Right cardiac atrium (tissue), 5 donors: ENCODE measurements around the gene ADH6. TPM values are rescaled to one million over a fixed set of nuclear protein-coding genes. Genes with fewer than 3 reads are reported as not detected.
"Not testable (repeated sequence)": the region's sequence is repeated elsewhere in the genome, so short reads cannot be mapped to it uniquely, and the experiment has no call there.

Experiments used
- ATAC-seq, 2 donors: fragments of 200-7000 bp; cut with Tn5 transposase; one replicate each; pipeline versions ENCODE4 v1.8.0 to v1.9.1; 2020; ENCODE audit warnings: moderate library complexity in 2 of 2, mild to moderate bottlenecking in 1 of 2
- DNase-seq, 3 donors: peaks; one replicate each; pipeline ENCODE4 v3.0.0-alpha.2; 2020
- H3K27ac ChIP-seq: one replicate; pipeline ENCODE4 v1.5.1; 2013; ENCODE audit warnings: mild to moderate bottlenecking, low read length, control low read depth, moderate library complexity
- H3K27me3 ChIP-seq: one replicate; pipeline ENCODE4 v1.6.1; 2013; ENCODE audit not compliant: control insufficient read depth, insufficient read depth
- H3K4me1 ChIP-seq: one replicate; pipeline ENCODE4 v1.6.1; 2013; ENCODE audit warnings: low read length; ENCODE audit not compliant: control insufficient read depth, insufficient read depth
- H3K4me3 ChIP-seq: one replicate; pipeline ENCODE4 v1.5.1; 2013; ENCODE audit warnings: low read length, control low read depth
- H3K9me3 ChIP-seq: one replicate; pipeline ENCODE4 v1.6.1; 2013; ENCODE audit warnings: low read length; ENCODE audit not compliant: control insufficient read depth
- WGBS: extraction: QIAGEN DNeasy Blood & Tissue Kit; methylation state at CpG from one replicate; pipeline ENCODE4 v1.1.7; 2013; 5-methylcytosine and 5-hydroxymethylcytosine counted together
- intact Hi-C, 4 donors: fragments of 100-400 bp; cut with DNase I; formaldehyde crosslinking; loops; one replicate each; pipeline versions ENCODE4 v1.11.0 to v1.14.0; 2022 to 2023
- polyA plus RNA-seq: library from polyadenylated mRNA; stranded (reverse); fragments of 200-250 nt; gene quantifications from one replicate; pipeline ENCODE4 v1.2.3, GENCODE V29; 2013
- total RNA-seq, 4 donors: library from RNA; stranded (reverse); fragmentation: NEBNext Ultra II Directional; extraction: Animal tissue kit (Norgen Biotek cat#: 25700); gene quantifications; one replicate each; pipeline ENCODE4 v1.2.1, GENCODE V29; 2021
- donor health status: healthy with polysubstance abuse.
- donor health status: DM: no; HTN: yes; CAD: no.
- donor health status: DM: no; HTN: no; CAD: no.
- donor health status: DM: no; HTN: yes; CAD: no; lungs with severe emphysema.
- donor health status: DM: yes; HTN: yes; CAD: no.

ADH6 gene
- total and polyA plus RNA-seq, 5 donors, result not detected

GRCh38 chr4:99190336-99190735 is 28.7 kb downstream of the ADH6 start:
- H3K9me3 ChIP-seq, result no peaks in the 10 kb centered on the region
- no peak for DNase-seq
- no peak for ATAC-seq
- H3K4me3 ChIP-seq, result no peak overlapping the region
- H3K27me3 ChIP-seq, result no peaks in the 10 kb centered on the region
- 68% methylated on average over 5 of the region's 5 CpGs for WGBS
- intact Hi-C loops, result no loop called here
- H3K27ac ChIP-seq, result no peak overlapping the region
- H3K4me1 ChIP-seq, result no peaks in the 10 kb centered on the region

GRCh38 chr4:99189900-99190299 is 29.1 kb downstream of the ADH6 start:
- H3K9me3 ChIP-seq, DNase-seq, H3K27me3 ChIP-seq, H3K4me3 ChIP-seq, intact Hi-C loops, H3K27ac ChIP-seq, H3K4me1 ChIP-seq, ATAC-seq: not testable (repeated sequence)
- 84% methylated on average over 3 of the region's 3 CpGs for WGBS

- 82% methylated on average over 1 of the region's 1 CpG for WGBS
- H3K4me1 ChIP-seq, result no peaks in the 10 kb centered on the region
- intact Hi-C loops, result no loop called here
- H3K9me3 ChIP-seq, result no peaks in the 10 kb centered on the region
- no peaks in the 10 kb centered on the region for H3K27me3 ChIP-seq
- no peak overlapping the region for H3K27ac ChIP-seq
- no peak overlapping the region for H3K4me3 ChIP-seq
- DNase-seq, result no peak
- no peak for ATAC-seq
Measured at GRCh38 chr4:99186029-99186428, 33.0 kb downstream of the ADH6 start.

- Histone ChIP-seq H3K27ac (no peak overlapping the region), H3K27me3 (no peaks in the 10 kb centered on the region), H3K4me3 (no peak overlapping the region), H3K9me3 (no peaks in the 10 kb centered on the region), H3K4me1 (no peaks in the 10 kb centered on the region)
- intact Hi-C loops, result no loop called here
- WGBS, result 90% methylated on average over 2 of the region's 2 CpGs
- no peak for ATAC-seq
- DNase-seq, result no peak
Measured at GRCh38 chr4:99185581-99185980, 33.5 kb downstream of the ADH6 start.

GRCh38 chr4:99180382-99181070 is 38.5 kb downstream of the ADH6 start:
- no peak overlapping the region for H3K27ac ChIP-seq
- H3K9me3 ChIP-seq, result no peaks in the 10 kb centered on the region
- no peak overlapping the region for H3K4me3 ChIP-seq
- 56% methylated on average over 2 of the region's 2 CpGs for WGBS
- ATAC-seq, result no peak
- intact Hi-C loops, result no loop called here
- no peaks in the 10 kb centered on the region for H3K4me1 ChIP-seq
- H3K27me3 ChIP-seq, result no peaks in the 10 kb centered on the region
- no peak for DNase-seq

GRCh38 chr4:99179626-99180025 is 39.4 kb downstream of the ADH6 start:
- no peaks in the 10 kb centered on the region for H3K4me1 ChIP-seq
- intact Hi-C loops, result no loop called here
- H3K4me3 ChIP-seq, result no peak overlapping the region
- ATAC-seq (no peak), DNase-seq (peak in 1 of 3 donors; percentile 17)
- no peak overlapping the region for H3K27ac ChIP-seq
- no peaks in the 10 kb centered on the region for H3K9me3 ChIP-seq
- no peaks in the 10 kb centered on the region for H3K27me3 ChIP-seq
- 79% methylated on average over 1 of the region's 1 CpG for WGBS

GRCh38 chr4:99179178-99179577 is 39.9 kb downstream of the ADH6 start:
- 64% methylated on average over 2 of the region's 2 CpGs for WGBS
- Histone ChIP-seq H3K4me3 (no peak overlapping the region), H3K27me3 (no peaks in the 10 kb centered on the region), H3K9me3 (no peaks in the 10 kb centered on the region), H3K27ac (no peak overlapping the region), H3K4me1 (no peaks in the 10 kb centered on the region)
- DNase-seq (no peak), ATAC-seq (no peak)
- intact Hi-C loops, result no loop called here

GRCh38 chr4:99166544-99166943 is 52.5 kb downstream of the ADH6 start:
- H3K4me1 ChIP-seq, result no peaks in the 10 kb centered on the region
- no peak overlapping the region for H3K4me3 ChIP-seq
- 69% methylated on average over 2 of the region's 2 CpGs for WGBS
- H3K27ac ChIP-seq, result no peak overlapping the region
- intact Hi-C loops, result no loop called here
- no peaks in the 10 kb centered on the region for H3K9me3 ChIP-seq
- H3K27me3 ChIP-seq, result no peaks in the 10 kb centered on the region
- ATAC-seq, result no peak
- no peak for DNase-seq

- H3K4me3 ChIP-seq, result no peak overlapping the region
- DNase-seq (no peak), ATAC-seq (no peak)
- H3K9me3 ChIP-seq, result no peaks in the 10 kb centered on the region
- H3K27me3 ChIP-seq, result no peaks in the 10 kb centered on the region
- H3K27ac ChIP-seq, result no peak overlapping the region
- H3K4me1 ChIP-seq, result no peaks in the 10 kb centered on the region
- WGBS, result 83% methylated on average over 1 of the region's 1 CpG
- intact Hi-C loops, result no loop called here
Measured at GRCh38 chr4:99165978-99166377, 53.1 kb downstream of the ADH6 start.

GRCh38 chr4:99161373-99162099 is 57.5 kb downstream of the ADH6 start:
- Histone ChIP-seq H3K4me3 (no peak overlapping the region), H3K4me1 (no peaks in the 10 kb centered on the region), H3K27me3 (no peaks in the 10 kb centered on the region), H3K9me3 (no peaks in the 10 kb centered on the region), H3K27ac (no peak overlapping the region)
- ATAC-seq (no peak), DNase-seq (no peak)
- 97% methylated on average over 3 of the region's 3 CpGs for WGBS
- intact Hi-C loops, result no loop called here

GRCh38 chr4:99159699-99160098 is 59.3 kb downstream of the ADH6 start:
- Histone ChIP-seq H3K4me3 (no peak overlapping the region), H3K4me1 (no peaks in the 10 kb centered on the region), H3K27ac (no peak overlapping the region), H3K27me3 (no peaks in the 10 kb centered on the region), H3K9me3 (no peaks in the 10 kb centered on the region)
- ATAC-seq (no peak), DNase-seq (no peak)
- intact Hi-C loops, result no loop called here
- 65% methylated on average over 1 of the region's 1 CpG for WGBS
